ENCODE results near the gene TSFM. TPM values are rescaled to one million over a fixed set of nuclear protein-coding genes. Genes with fewer than 3 reads are reported as not detected.
A peak's percentile ranks its signal among the peaks of the same experiment; 100 is the strongest.

TSFM gene
- total RNA-seq, 1 donor = 25.5 TPM

- H3K4me3 ChIP-seq (ENCODE audit: low read depth, low read length) = no peak overlapping the region
- TF ChIP-seq CTCF (IDR thresholded peaks at IDR 0.05; ENCODE audit: insufficient read depth, low read depth, low read length) = no peak
- DNase-seq (ENCODE audit: low read depth) = no peak
These were observed 40.5 kb upstream of the TSFM start for GRCh38 chr12:57741844-57742738.

GRCh38 chr12:57743769-57744168 lies 38.8 kb upstream of the TSFM start:
- TF ChIP-seq CTCF (IDR thresholded peaks at IDR 0.05; ENCODE audit: insufficient read depth, low read depth, low read length) = no peak
- H3K4me3 ChIP-seq (ENCODE audit: low read depth, low read length) = no peak overlapping the region
- no peak for DNase-seq (ENCODE audit: low read depth)

- peak overlapping the region; percentile 99 for H3K4me3 ChIP-seq (ENCODE audit: low read depth, low read length)
- no peak for TF ChIP-seq CTCF (IDR thresholded peaks at IDR 0.05; ENCODE audit: insufficient read depth, low read depth, low read length)
- DNase-seq (ENCODE audit: low read depth) = peak; percentile 90
These were observed 38.3 kb upstream of the TSFM start for GRCh38 chr12:57744194-57744776.

GRCh38 chr12:57744777-57745484 lies 37.7 kb upstream of the TSFM start, which contains the start of gene TSPAN31:
Gene TSPAN31, plus strand, starts transcription at chr12:57745039. Its CDS starts 116 bp downstream, at chr12:57745155.
- peak; percentile 99 for DNase-seq (ENCODE audit: low read depth)
- TF ChIP-seq CTCF (IDR thresholded peaks at IDR 0.05; ENCODE audit: insufficient read depth, low read depth, low read length) = no peak
- H3K4me3 ChIP-seq (ENCODE audit: low read depth, low read length) = peak within 1 kb of the TSS; percentile 99

GRCh38 chr12:57745485-57745881 lies 37.1 kb upstream of the TSFM start:
- peak overlapping the region; percentile 99 for H3K4me3 ChIP-seq (ENCODE audit: low read depth, low read length)
- TF ChIP-seq CTCF (IDR thresholded peaks at IDR 0.05; ENCODE audit: insufficient read depth, low read depth, low read length) = no peak
- DNase-seq (ENCODE audit: low read depth) = no peak

- DNase-seq (ENCODE audit: low read depth) = no peak
- no peak for TF ChIP-seq CTCF (IDR thresholded peaks at IDR 0.05; ENCODE audit: insufficient read depth, low read depth, low read length)
These were observed 36.6 kb upstream of the TSFM start for GRCh38 chr12:57746025-57746424.

More at GRCh38 chr12:57746025-57746424, 36.6 kb upstream of the TSFM start:
- H3K4me3 ChIP-seq (ENCODE audit: low read depth, low read length) = peak overlapping the region; percentile 99
